Neural crest cell (in vitro differentiated cells): ENCODE results near the gene WWOX. TPM values are rescaled to one million over a fixed set of nuclear protein-coding genes. Genes with fewer than 3 reads are reported as not detected.

Experiments
- DNase-seq: peaks from one replicate; pipeline ENCODE4 v3.0.0; 2021; ENCODE audit warnings: low read depth, mixed read lengths, low spot score
- H3K27ac Mint-ChIP-seq: one replicate; pipeline ENCODE4 v1.8.0; 2021; ENCODE audit warnings: mild to moderate bottlenecking, mixed read lengths; ENCODE audit not compliant: unreplicated experiment
- H3K27me3 Mint-ChIP-seq: 2 replicates; pipeline ENCODE4 v1.8.0; 2021; ENCODE audit warnings: low read depth, mild to moderate bottlenecking, mixed read lengths
- H3K36me3 Mint-ChIP-seq: 2 replicates; pipeline ENCODE4 v1.8.0; 2021; ENCODE audit warnings: low read depth, mild to moderate bottlenecking, mixed read lengths
- H3K4me1 Mint-ChIP-seq: 2 replicates; pipeline ENCODE4 v1.8.0; 2021; ENCODE audit warnings: mixed read lengths
- H3K4me3 Mint-ChIP-seq: one replicate; pipeline ENCODE4 v1.8.0; 2021; ENCODE audit warnings: mild to moderate bottlenecking, mixed read lengths
- H3K9me3 Mint-ChIP-seq: 2 replicates; pipeline ENCODE4 v1.8.0; 2021; ENCODE audit warnings: mixed read lengths
- total RNA-seq: library from RNA; stranded (reverse); gene quantifications from 2 replicates; pipeline ENCODE4 v1.2.1, GENCODE V29; 2021
- TF ChIP-seq, protein P1 (sequence below): fragments of 200-600 bp; sonication (generic); conservative IDR thresholded peaks from 2 replicates; pipeline ENCODE4 v1.5.0; 2021; ENCODE audit warnings: antibody characterized with exemption, mild to moderate bottlenecking

WWOX gene
- total RNA-seq, 1 donor from 2014 or later, result 30.5 TPM

DNA sequence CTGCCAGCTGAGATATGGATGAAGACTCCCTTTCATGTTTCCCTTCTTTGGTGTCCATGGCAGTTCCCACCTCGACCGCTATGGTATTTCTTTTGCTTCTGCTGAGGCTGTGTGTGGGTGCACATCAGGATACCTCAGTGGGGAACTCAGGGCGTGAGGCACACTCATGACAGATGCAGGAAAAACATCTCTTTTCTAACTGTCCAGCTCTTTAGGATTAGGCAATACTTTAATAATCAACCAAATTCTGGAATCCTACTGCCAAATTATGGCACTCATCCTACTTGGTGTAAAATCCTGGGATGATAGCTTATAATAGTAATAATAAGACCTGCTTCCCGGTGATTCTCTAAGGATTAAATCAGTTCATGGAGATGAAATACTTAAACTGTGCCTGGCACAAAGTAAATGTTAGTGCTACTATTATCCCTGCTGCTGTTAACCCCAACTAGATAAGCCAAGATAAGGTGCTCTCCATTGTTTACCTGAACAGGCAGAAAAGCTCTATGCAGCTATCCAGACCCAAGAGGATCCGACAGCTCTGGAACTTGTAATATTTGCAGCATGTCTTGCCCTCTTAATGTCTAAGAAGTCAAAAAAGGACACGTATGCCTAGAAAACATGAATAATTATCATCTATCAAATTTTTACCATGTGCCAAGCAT lies 543.3 kb downstream of the WWOX start:
- TF ChIP-seq, protein P1, sequence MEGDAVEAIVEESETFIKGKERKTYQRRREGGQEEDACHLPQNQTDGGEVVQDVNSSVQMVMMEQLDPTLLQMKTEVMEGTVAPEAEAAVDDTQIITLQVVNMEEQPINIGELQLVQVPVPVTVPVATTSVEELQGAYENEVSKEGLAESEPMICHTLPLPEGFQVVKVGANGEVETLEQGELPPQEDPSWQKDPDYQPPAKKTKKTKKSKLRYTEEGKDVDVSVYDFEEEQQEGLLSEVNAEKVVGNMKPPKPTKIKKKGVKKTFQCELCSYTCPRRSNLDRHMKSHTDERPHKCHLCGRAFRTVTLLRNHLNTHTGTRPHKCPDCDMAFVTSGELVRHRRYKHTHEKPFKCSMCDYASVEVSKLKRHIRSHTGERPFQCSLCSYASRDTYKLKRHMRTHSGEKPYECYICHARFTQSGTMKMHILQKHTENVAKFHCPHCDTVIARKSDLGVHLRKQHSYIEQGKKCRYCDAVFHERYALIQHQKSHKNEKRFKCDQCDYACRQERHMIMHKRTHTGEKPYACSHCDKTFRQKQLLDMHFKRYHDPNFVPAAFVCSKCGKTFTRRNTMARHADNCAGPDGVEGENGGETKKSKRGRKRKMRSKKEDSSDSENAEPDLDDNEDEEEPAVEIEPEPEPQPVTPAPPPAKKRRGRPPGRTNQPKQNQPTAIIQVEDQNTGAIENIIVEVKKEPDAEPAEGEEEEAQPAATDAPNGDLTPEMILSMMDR, result no peak
- Mint-ChIP-seq H3K27ac (no peak overlapping the region), H3K36me3 (no peaks in the 10 kb centered on the region), H3K4me1 (peaks cover 16% of the 10 kb centered on the region), H3K4me3 (no peak overlapping the region), H3K9me3 (peaks cover 7% of the 10 kb centered on the region), H3K27me3 (peaks cover 14% of the 10 kb centered on the region)
- no peak for DNase-seq

DNA sequence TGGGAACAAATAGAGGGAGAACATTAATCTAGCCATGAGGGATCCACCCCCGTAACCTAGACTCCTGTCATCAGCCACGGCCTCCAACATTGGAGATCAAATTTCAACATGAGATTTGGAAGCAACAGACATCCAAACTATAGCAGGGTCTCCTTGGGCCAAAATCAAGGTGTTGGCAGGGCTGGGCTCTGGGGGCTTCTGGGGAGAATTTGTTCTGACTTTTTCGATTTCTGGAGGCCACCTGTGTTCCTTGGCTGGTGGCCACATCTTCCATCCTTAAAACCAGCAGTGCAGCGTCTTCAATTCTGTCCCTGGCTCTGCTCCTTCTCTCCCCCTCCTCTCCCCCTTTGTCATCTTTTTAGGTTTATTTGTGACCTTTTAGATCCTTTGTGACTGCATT lies 546.2 kb downstream of the WWOX start:
- peaks cover 13% of the 10 kb centered on the region for H3K4me1 Mint-ChIP-seq
- H3K4me3 Mint-ChIP-seq, result no peak overlapping the region
- no peak for DNase-seq
- H3K36me3 Mint-ChIP-seq, result no peaks in the 10 kb centered on the region
- TF ChIP-seq, protein P1, result no peak
- no peak overlapping the region for H3K27ac Mint-ChIP-seq
- peaks cover 7% of the 10 kb centered on the region for H3K9me3 Mint-ChIP-seq
- H3K27me3 Mint-ChIP-seq, result peaks cover 14% of the 10 kb centered on the region

DNA sequence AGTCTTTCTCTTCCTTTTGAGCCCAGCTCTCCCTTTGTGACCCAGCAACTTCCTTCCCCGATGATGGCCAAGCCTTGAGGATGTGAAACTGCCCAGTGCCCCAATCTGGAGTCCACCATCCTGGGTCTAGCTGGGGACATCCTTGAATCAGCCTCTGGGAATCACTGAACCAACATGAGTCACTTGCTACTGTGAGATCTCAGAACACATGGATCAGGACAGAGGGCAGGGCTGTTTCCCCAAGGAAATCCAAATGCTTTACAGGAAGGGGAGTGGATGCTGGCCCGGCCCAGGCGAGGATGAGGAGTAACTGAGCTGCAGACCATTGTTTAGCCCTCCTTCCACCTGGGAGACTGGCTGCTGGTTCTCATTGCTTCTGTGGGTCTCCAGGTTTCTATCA lies 547.6 kb downstream of the WWOX start:
- Mint-ChIP-seq H3K27me3 (peaks cover 7% of the 10 kb centered on the region), H3K9me3 (peaks cover 7% of the 10 kb centered on the region), H3K27ac (no peak overlapping the region), H3K4me3 (no peak overlapping the region), H3K4me1 (peaks cover 4% of the 10 kb centered on the region), H3K36me3 (no peaks in the 10 kb centered on the region)
- TF ChIP-seq, protein P1, result no peak
- no peak for DNase-seq

DNA sequence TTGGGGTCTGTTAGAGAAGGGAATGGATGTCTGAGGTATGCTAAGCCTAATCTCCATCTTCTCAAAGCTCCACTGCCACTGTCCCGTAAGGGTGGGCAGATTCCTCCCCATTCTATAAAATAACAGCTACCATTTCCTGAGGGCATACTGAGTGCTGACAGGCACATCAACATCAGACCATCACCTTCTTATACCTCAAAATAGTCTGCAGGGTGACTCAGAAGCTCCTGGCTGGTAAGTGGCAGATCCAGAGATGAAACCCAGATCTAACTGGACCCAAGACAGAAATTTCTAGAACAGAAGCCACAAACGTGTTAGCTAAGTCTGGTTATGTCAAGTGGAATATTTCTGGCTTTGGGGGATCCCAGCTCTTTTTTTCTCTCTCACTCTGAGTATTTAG lies 548.0 kb downstream of the WWOX start:
- H3K27me3 Mint-ChIP-seq, result peaks cover 3% of the 10 kb centered on the region
- no peaks in the 10 kb centered on the region for H3K36me3 Mint-ChIP-seq
- TF ChIP-seq, protein P1, result no peak
- peak overlapping the region; percentile 50 for H3K27ac Mint-ChIP-seq
- peaks cover 4% of the 10 kb centered on the region for H3K4me1 Mint-ChIP-seq
- DNase-seq, result no peak
- H3K9me3 Mint-ChIP-seq, result peaks cover 7% of the 10 kb centered on the region
- no peak overlapping the region for H3K4me3 Mint-ChIP-seq

DNA sequence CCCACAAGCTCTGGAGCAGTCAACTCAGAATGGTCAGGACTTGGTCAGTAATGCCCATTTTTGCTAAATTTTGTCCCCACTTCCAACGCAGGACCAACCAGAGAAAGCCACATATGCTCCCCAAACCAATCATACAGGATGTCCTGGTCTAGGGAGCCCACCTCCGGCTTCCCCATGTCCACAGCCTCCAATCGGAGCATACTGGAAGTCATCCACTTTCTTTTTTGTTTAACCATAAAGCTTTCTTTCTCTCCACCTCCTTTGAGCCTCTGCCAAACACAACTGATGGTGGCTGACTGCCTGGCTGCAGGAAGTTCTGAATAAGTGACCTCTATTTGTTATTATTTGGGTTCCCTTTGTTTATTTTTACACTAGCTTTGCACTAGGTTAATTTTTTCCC lies 549.1 kb downstream of the WWOX start:
- Mint-ChIP-seq H3K36me3 (no peaks in the 10 kb centered on the region), H3K4me1 (peaks cover 4% of the 10 kb centered on the region), H3K4me3 (no peak overlapping the region), H3K27me3 (no peaks in the 10 kb centered on the region), H3K27ac (peak overlapping the region; percentile 58), H3K9me3 (peaks cover 7% of the 10 kb centered on the region)
- TF ChIP-seq, protein P1, result no peak
- DNase-seq, result no peak
